Activated B cell treated with CpG ODN at 0.5 μM for 24 hours (primary cell): ENCODE measurements around the gene CYTH4. TPM values are rescaled to one million over a fixed set of nuclear protein-coding genes. Genes with fewer than 3 reads are reported as not detected.

ENCODE experiments used
- ATAC-seq: fragments of 200-7000 bp; cut with Tn5 transposase; one replicate; pipeline ENCODE4 v1.10.0; 2021; ENCODE audit warnings: low read depth, mild to moderate bottlenecking, moderate library complexity
- CTCF ChIA-PET: fragments of 350-600 bp; sonication (Branson Sonifier 250); formaldehyde crosslinking; loops from one replicate; lab custom pipeline; 2021; ENCODE audit warnings: antibody characterized with exemption; lab: Charles Lee
- POLR2A ChIA-PET: fragments of 350-600 bp; sonication (Branson Sonifier 250); formaldehyde crosslinking; loops from one replicate; lab custom pipeline; 2021; ENCODE audit warnings: antibody characterized with exemption; lab: Charles Lee
- DNase-seq: peaks from one replicate; pipeline ENCODE4 v3.0.0; 2022
- H3K27ac Mint-ChIP-seq: one replicate; pipeline ENCODE4 v1.8.0; 2020; ENCODE audit warnings: mixed read lengths
- H3K27me3 Mint-ChIP-seq: one replicate; pipeline ENCODE4 v1.8.0; 2021; ENCODE audit warnings: mixed read lengths
- H3K36me3 Mint-ChIP-seq: one replicate; pipeline ENCODE4 v1.8.0; 2021; ENCODE audit warnings: low read depth, mixed read lengths
- H3K4me1 Mint-ChIP-seq: one replicate; pipeline ENCODE4 v1.8.0; 2021; ENCODE audit warnings: mixed read lengths
- H3K4me3 Mint-ChIP-seq: one replicate; pipeline ENCODE4 v1.8.0; 2020; ENCODE audit warnings: mild to moderate bottlenecking, mixed read lengths
- H3K9me3 Mint-ChIP-seq: one replicate; pipeline ENCODE4 v1.8.0; 2020; ENCODE audit warnings: mixed read lengths
- intact Hi-C: fragments of 100-400 bp; cut with micrococcal nuclease; formaldehyde crosslinking; loops from one replicate; pipeline ENCODE4 v1.15.1; 2024
- total RNA-seq: library from RNA; stranded (reverse); gene quantifications from 2 replicates; pipeline ENCODE4 v1.2.3, GENCODE V29; 2022
- TF ChIP-seq, protein P1 (sequence below): fragments of 200-600 bp; IDR thresholded peaks from one replicate; pipeline ENCODE4 v1.8.0; 2022; ENCODE audit warnings: antibody characterized with exemption, mild to moderate bottlenecking

The CYTH4 gene
- total RNA-seq, 1 donor from 2014 or later: 40.3 TPM

DNA sequence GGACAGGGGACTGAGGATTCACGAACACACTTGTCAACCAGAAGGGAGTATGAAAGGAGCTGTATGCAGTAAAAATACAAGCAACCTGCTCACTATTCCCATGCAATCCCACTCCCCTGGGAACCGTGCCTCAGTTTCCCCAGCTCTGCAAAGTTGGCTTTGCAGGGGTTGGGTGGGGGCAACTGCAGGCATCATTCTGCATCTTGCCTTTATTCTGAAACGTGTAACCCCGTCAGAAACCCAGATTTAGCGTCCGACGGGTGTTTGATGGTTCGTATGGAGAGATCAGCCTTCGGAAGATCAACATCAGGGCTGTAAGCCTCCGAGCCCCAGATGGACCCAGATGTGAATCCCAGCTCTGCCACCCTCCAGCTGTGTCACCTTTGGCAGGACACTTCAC lies 3.6 kb downstream of the CYTH4 start:
- Mint-ChIP-seq H3K36me3 (peaks cover 38% of the 10 kb centered on the region), H3K27me3 (no peaks in the 10 kb centered on the region), H3K27ac (peak overlapping the region; percentile 99), H3K9me3 (no peaks in the 10 kb centered on the region), H3K4me1 (peaks cover 80% of the 10 kb centered on the region), H3K4me3 (no peak overlapping the region)
- no peak for DNase-seq
- CTCF ChIA-PET: interaction anchor here (0.6 to 0.9 kb wide), 2 partner anchors 16 to 1473 kb away, joined by 3 to 4 read pairs; no protein-coding TSS in a partner anchor
- POLR2A ChIA-PET: interaction anchor here (1.0 to 6.3 kb wide), 4 partner anchors 10 to 67 kb away, joined by 3 to 47 read pairs (median 4); partner anchors contain the start of gene RAC2
- ATAC-seq: no peak
- intact Hi-C loops: loop anchor here (2.0 kb wide), 2 partner anchors 29 to 41 kb away; partner anchors contain the start of gene RAC2
- TF ChIP-seq, protein P1, sequence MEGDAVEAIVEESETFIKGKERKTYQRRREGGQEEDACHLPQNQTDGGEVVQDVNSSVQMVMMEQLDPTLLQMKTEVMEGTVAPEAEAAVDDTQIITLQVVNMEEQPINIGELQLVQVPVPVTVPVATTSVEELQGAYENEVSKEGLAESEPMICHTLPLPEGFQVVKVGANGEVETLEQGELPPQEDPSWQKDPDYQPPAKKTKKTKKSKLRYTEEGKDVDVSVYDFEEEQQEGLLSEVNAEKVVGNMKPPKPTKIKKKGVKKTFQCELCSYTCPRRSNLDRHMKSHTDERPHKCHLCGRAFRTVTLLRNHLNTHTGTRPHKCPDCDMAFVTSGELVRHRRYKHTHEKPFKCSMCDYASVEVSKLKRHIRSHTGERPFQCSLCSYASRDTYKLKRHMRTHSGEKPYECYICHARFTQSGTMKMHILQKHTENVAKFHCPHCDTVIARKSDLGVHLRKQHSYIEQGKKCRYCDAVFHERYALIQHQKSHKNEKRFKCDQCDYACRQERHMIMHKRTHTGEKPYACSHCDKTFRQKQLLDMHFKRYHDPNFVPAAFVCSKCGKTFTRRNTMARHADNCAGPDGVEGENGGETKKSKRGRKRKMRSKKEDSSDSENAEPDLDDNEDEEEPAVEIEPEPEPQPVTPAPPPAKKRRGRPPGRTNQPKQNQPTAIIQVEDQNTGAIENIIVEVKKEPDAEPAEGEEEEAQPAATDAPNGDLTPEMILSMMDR: no peak

DNA sequence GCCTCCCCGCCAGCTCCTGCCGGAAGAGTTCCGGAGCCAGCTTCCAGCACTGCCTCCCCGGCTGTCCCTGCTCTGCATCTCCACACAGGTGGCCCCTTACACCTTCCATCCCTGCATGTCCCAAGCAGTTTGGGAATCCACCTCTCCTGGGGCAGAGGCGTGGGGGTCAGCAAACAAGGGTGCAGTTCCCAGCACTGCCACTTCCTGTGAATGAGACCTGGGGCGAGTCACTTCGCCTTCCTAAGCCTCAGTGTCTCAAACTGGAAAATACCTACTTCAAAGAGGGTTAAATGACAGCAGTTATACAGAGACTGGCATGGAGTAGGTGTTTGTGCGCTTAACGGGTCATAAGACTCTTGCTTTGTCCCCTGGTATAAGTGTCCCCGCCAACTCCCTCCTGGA lies 5.2 kb downstream of the CYTH4 start:
- ATAC-seq (no peak), DNase-seq (no peak)
- intact Hi-C loops: no loop called here
- H3K4me3 Mint-ChIP-seq: no peak overlapping the region
- peak overlapping the region; percentile 65 for H3K27ac Mint-ChIP-seq
- TF ChIP-seq, protein P1: no peak
- ChIA-PET CTCF (interaction anchor here (1.0 kb wide), 2 partner anchors 8 to 28 kb away, joined by 3 read pairs; no protein-coding TSS in a partner anchor), POLR2A (no interaction called here)
- H3K27me3 Mint-ChIP-seq: no peaks in the 10 kb centered on the region
- peaks cover 69% of the 10 kb centered on the region for H3K4me1 Mint-ChIP-seq
- peaks cover 55% of the 10 kb centered on the region for H3K36me3 Mint-ChIP-seq
- peaks cover 6% of the 10 kb centered on the region for H3K9me3 Mint-ChIP-seq

DNA sequence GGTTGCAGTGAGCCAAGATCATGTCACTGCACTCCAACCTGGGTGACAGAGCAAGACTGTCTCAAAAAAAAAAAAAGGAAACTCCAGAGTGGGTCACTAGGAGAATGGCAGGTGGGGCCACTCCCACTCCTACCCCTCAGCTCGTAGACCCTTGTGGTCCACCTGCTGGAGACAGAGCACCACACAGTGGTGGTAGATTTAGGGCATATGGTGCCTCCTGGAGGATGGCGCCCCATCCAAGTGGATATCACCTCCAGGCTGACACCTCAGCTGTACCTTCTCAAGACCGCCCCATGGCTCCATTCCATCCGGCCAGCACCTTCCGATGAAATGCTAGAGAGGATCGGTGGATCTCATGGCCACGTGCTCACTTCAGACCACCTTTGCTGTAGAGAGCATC lies 6.2 kb downstream of the CYTH4 start:
- peaks cover 60% of the 10 kb centered on the region for H3K36me3 Mint-ChIP-seq
- no peak for ATAC-seq
- peak overlapping the region; percentile 78 for H3K27ac Mint-ChIP-seq

DNA sequence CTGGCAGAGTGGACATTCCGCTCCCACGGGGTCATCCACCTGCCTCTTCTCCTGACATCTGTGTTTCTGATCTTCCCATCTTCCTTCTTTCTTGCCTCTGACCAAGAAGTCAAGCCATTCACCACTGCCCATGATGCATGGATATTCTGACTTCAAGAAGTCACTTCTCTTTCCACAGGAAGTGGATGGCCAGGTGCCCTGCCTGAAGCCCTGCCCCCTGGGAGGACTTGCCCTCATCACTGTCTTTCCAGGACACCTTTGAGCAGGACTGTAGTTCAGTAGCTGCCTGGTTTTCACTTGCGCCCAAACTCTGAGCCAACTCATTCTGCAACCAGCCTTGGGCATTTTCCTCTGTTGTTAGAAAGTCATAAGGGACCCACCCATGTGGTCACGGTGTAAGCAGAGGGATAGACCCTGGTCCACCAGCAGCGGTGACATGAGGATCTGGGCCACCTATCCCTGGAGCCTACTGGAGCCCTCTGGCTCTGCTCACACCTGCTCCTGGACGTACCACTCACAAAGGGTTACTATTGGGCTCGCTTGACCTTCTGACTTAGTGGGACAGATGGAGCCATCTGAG lies 6.9 kb downstream of the CYTH4 start:
- intact Hi-C loops: no loop called here
- no peak for DNase-seq
- no peak for ATAC-seq
- peaks cover 65% of the 10 kb centered on the region for H3K36me3 Mint-ChIP-seq
- peaks cover 6% of the 10 kb centered on the region for H3K9me3 Mint-ChIP-seq
- POLR2A ChIA-PET: interaction anchor here (1.2 kb wide), 1 partner anchor 8 kb away, joined by 10 read pairs; no protein-coding TSS in a partner anchor
- H3K4me3 Mint-ChIP-seq: peak overlapping the region; percentile 24
- CTCF ChIA-PET: no interaction called here
- H3K27me3 Mint-ChIP-seq: no peaks in the 10 kb centered on the region
- TF ChIP-seq, protein P1: no peak
- peaks cover 64% of the 10 kb centered on the region for H3K4me1 Mint-ChIP-seq
- peak overlapping the region; percentile 78 for H3K27ac Mint-ChIP-seq

More for the DNA sequence above, 6.2 kb downstream of the CYTH4 start:
- peaks cover 66% of the 10 kb centered on the region for H3K4me1 Mint-ChIP-seq
- no peak overlapping the region for H3K4me3 Mint-ChIP-seq
- H3K9me3 Mint-ChIP-seq: peaks cover 6% of the 10 kb centered on the region
- ChIA-PET CTCF (no interaction called here), POLR2A (interaction anchor here (1.2 kb wide), 1 partner anchor 9 kb away, joined by 10 read pairs; no protein-coding TSS in a partner anchor)
- intact Hi-C loops: no loop called here
- DNase-seq: no peak
- TF ChIP-seq, protein P1: no peak
- no peaks in the 10 kb centered on the region for H3K27me3 Mint-ChIP-seq

DNA sequence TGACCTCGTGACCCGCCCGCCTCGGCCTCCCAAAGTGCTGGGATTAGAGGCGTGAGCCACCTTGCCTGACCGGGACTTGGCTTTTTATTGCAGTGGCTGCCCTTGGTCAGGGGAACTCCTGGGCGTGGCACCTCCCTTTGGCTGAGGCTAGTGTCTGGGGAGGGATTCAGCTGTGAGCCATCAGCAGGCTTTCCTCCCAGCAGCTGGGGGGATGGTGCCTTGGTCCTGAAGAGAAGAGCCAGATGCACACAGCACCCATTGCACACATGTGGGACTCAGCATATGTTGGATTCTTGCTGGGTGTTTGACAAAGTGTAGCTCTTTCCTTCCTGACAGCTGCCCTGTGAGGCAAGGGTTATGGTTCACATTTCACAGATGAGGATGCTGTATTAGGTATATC lies 8.4 kb downstream of the CYTH4 start:
- Mint-ChIP-seq H3K27ac (peak overlapping the region; percentile 46), H3K36me3 (peaks cover 79% of the 10 kb centered on the region), H3K4me1 (peaks cover 68% of the 10 kb centered on the region), H3K9me3 (peaks cover 6% of the 10 kb centered on the region), H3K27me3 (no peaks in the 10 kb centered on the region), H3K4me3 (no peak overlapping the region)
- ChIA-PET CTCF (no interaction called here), POLR2A (no interaction called here)
- intact Hi-C loops: no loop called here
- TF ChIP-seq, protein P1: no peak
- DNase-seq: no peak
- no peak for ATAC-seq
